Brain microvascular endothelial cell (primary cell): ENCODE measurements around the gene TEKT2.

ENCODE experiments used
- DNase-seq: peaks from one replicate; pipeline ENCODE4 v3.0.0-alpha.2; 2020
- H3K27ac ChIP-seq: fragments of 250-450 bp; sonication (Bioruptor Pico); 2 replicates; pipeline ENCODE4 v1.5.1; 2020; ENCODE audit warnings: mild to moderate bottlenecking, moderate library complexity
- H3K27me3 ChIP-seq: fragments of 250-450 bp; sonication (Bioruptor Pico); replicated peaks from 2 replicates; pipeline ENCODE4 v1.5.1; 2020; ENCODE audit warnings: mild to moderate bottlenecking
- H3K36me3 ChIP-seq: fragments of 250-450 bp; sonication (Bioruptor Pico); replicated peaks from 2 replicates; pipeline ENCODE4 v1.5.1; 2020; ENCODE audit warnings: mild to moderate bottlenecking
- H3K4me3 ChIP-seq: 2 replicates; pipeline ENCODE4 v1.5.1; 2011; ENCODE audit warnings: low read depth, mild to moderate bottlenecking, control low read depth, low read length, moderate library complexity
- in situ Hi-C: cut with HindIII; loops from 2 replicates; pipeline ENCODE4 v1.10.0; 2017; ENCODE audit warnings: low sequenced_read_pairs, low pct_ligation_motif_present
- TF ChIP-seq, protein P1 (sequence below): IDR thresholded peaks from 2 replicates; pipeline ENCODE4 v1.5.1; 2011; ENCODE audit warnings: low read depth, mild to moderate bottlenecking, moderate library complexity, low read length, control low read depth, inconsistent platforms; ENCODE audit errors: missing control alignments

TEKT2 gene

DNA sequence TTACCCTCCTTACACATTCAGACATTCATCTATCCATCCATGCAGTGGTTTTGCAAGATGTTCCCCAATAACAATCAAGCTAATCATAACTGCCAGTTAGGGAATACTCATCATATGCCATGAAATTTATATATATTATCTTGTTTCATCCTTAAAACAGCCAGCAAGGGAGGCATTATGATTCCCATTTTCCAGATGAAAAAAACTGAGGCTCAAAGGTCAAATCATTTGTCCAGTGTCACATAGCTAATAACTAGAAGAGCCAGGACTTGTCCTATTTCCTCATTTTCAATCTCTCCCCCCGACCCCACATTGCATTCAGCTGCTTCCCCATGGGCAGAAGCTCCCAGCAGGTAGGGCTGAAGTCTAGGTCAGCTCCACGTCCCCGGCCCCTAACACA, 48.1 kb downstream of the TEKT2 start:
- in situ Hi-C loops: loop anchor here (10.0 kb wide), 1 partner anchor 153 kb away; no protein-coding TSS in a partner anchor
- TF ChIP-seq, protein P1, sequence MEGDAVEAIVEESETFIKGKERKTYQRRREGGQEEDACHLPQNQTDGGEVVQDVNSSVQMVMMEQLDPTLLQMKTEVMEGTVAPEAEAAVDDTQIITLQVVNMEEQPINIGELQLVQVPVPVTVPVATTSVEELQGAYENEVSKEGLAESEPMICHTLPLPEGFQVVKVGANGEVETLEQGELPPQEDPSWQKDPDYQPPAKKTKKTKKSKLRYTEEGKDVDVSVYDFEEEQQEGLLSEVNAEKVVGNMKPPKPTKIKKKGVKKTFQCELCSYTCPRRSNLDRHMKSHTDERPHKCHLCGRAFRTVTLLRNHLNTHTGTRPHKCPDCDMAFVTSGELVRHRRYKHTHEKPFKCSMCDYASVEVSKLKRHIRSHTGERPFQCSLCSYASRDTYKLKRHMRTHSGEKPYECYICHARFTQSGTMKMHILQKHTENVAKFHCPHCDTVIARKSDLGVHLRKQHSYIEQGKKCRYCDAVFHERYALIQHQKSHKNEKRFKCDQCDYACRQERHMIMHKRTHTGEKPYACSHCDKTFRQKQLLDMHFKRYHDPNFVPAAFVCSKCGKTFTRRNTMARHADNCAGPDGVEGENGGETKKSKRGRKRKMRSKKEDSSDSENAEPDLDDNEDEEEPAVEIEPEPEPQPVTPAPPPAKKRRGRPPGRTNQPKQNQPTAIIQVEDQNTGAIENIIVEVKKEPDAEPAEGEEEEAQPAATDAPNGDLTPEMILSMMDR: no peak
- no peak overlapping the region for H3K4me3 ChIP-seq
- no peak for DNase-seq
- peaks cover 4% of the 10 kb centered on the region for H3K36me3 ChIP-seq
- no peak overlapping the region for H3K27ac ChIP-seq
- H3K27me3 ChIP-seq: no peaks in the 10 kb centered on the region

DNA sequence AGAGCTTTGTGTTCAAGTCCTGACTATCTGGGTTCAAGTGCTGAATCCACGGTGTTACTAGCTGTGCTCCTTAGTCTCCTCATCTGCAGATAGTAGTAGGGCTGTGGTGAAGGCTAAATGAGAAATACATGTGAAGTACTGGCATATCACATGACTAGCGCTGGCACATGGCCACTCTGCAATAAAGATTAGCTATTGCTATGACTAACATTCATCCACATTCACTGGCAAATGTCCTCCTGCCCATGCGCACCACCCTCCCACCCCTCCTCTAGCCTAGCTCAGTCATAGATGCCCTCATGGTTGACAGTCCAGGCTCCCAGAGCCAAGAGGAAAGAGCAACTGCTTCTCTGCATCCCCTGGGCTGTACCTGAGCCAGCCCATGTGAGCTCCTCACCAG, 49.6 kb downstream of the TEKT2 start:
- H3K27me3 ChIP-seq: no peaks in the 10 kb centered on the region
- no peak overlapping the region for H3K4me3 ChIP-seq
- in situ Hi-C loops: loop anchor here (10.0 kb wide), 1 partner anchor 151 kb away; no protein-coding TSS in a partner anchor
- DNase-seq: peak; percentile 75
- no peak overlapping the region for H3K27ac ChIP-seq
- TF ChIP-seq, protein P1: no peak
- H3K36me3 ChIP-seq: peaks cover 18% of the 10 kb centered on the region

DNA sequence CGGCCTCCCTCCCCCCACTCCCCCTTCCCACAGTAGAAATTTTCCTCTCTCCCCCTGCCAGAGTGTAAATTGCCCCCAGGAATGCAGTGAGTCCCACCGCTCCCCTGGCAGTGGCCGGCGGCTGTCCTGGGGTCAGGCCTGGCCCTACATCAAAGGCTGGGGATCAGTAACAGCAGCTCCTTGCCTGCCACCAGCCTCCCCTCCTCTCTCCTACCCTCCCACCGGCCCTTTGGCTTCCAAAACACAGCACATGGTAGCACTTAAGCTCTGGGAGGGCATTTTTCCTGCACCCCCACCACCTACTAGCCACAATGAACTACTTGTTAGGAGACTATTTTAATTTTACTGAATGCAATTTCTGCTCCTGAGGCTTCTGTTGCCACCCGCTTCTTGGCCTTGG, 50.1 kb downstream of the TEKT2 start:
- in situ Hi-C loops: loop anchor here (10.0 kb wide), 1 partner anchor 151 kb away; no protein-coding TSS in a partner anchor
- no peak for DNase-seq
- peaks cover 18% of the 10 kb centered on the region for H3K36me3 ChIP-seq
- no peak overlapping the region for H3K4me3 ChIP-seq
- H3K27ac ChIP-seq: no peak overlapping the region
- no peaks in the 10 kb centered on the region for H3K27me3 ChIP-seq
- TF ChIP-seq, protein P1: no peak

DNA sequence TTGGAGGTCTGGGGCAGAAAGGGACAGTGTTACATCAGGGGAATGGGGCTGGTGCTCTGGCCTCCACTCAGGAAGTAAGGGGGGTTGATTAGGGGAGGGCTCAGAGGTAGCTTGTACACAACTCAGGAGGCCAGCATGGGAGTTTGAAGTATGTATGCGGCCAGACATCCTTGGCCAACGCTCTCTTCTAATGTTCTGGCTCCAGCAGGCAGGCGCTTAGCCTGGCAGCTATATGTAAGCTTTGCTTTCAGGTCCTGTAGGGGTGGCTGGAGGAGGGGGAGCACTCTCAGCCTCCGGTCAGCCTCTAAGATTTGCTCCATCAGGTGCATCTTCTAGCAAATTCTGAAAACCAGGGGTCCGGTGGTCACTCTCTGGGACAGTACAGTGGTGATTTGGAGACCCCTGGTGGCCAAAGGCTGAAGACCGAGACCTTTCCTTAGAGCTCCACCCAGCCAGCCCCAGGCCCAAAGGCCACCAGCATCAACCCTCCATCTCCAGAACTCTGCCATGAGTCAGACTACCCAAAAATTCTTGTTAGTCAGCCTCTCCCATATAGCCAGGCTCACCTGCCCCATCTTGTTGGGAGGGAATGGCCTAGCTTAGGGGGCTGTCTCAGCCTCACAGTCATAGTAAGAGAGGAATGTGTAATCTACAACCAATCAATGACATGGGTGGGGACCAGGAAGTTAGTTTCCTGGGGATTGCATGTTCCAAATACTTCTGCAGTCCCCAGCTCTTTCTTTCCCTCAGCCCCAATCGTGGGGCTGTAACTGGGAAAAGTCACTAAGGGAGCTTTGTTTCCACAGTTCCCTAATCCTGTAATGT, 50.8 kb downstream of the TEKT2 start:
- Histone ChIP-seq H3K36me3 (peaks cover 18% of the 10 kb centered on the region), H3K4me3 (no peak overlapping the region), H3K27ac (no peak overlapping the region), H3K27me3 (no peaks in the 10 kb centered on the region)
- DNase-seq: peak; percentile 55
- TF ChIP-seq, protein P1: peak; percentile 90
- in situ Hi-C loops: loop anchor here (10.0 kb wide), 1 partner anchor 150 kb away; no protein-coding TSS in a partner anchor

DNA sequence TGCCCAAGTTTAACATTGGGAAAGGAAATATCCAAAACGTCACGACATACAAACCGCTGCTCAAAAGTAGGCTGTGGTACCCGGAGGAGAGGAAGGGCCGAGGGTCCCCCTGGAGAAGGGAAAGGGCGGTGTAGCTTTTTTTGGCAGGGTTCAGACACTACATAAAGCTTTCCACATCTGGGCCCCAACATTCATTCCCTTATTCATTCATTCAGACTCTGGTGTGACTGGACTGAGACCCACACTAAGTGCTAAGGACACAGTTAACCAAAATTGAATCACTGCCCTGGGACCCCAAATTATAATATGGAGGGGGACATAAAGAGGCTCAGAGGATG, 51.4 kb downstream of the TEKT2 start:
- Histone ChIP-seq H3K27ac (no peak overlapping the region), H3K27me3 (no peaks in the 10 kb centered on the region), H3K36me3 (peaks cover 18% of the 10 kb centered on the region), H3K4me3 (no peak overlapping the region)
- in situ Hi-C loops: loop anchor here (10.0 kb wide), 1 partner anchor 150 kb away; no protein-coding TSS in a partner anchor
- no peak for DNase-seq
- TF ChIP-seq, protein P1: no peak
